Body of pancreas (tissue), 4 donors: ENCODE results near the gene SDF2.
"Not testable (repeated sequence)": the region's sequence is repeated elsewhere in the genome, so short reads cannot be mapped to it uniquely, and the experiment has no call there.

Experiments used
- CTCF ChIP-seq, 7 experiments: fragments of 450-650 bp in 4 of 7; fragments of 200-600 bp in 3 of 7; sonication (generic) in 3 of 7; IDR thresholded peaks; one replicate each; pipeline ENCODE4 v1.5.1; 2016 to 2019; ENCODE audit warnings: antibody characterized with exemption in 7 of 7
- POLR2A ChIP-seq, 3 donors: fragments of 450-650 bp; IDR thresholded peaks; one replicate each; pipeline ENCODE4 v1.6.1; 2016; ENCODE audit warnings: antibody characterized with exemption in 3 of 3, mild to moderate bottlenecking in 2 of 3

GRCh38 chr17:28658766-28659496 lies 2.8 kb downstream of the SDF2 start:
- not testable (repeated sequence) for TF ChIP-seq CTCF, POLR2A (IDR thresholded peaks at IDR 0.05)
